Hematopoietic multipotent progenitor cell treated with erythropoietin and hydrocortisone succinate and interleukin-3 and kit ligand, for 15 days (in vitro differentiated cells): ENCODE measurements around the gene BORCS8.
"Not testable (repeated sequence)": the region's sequence is repeated elsewhere in the genome, so short reads cannot be mapped to it uniquely, and the experiment has no call there.

Experiments
- DNase-seq: peaks from one replicate; pipeline ENCODE4 v3.0.0-alpha.2; 2015; ENCODE audit warnings: low spot score

BORCS8 gene

DNA sequence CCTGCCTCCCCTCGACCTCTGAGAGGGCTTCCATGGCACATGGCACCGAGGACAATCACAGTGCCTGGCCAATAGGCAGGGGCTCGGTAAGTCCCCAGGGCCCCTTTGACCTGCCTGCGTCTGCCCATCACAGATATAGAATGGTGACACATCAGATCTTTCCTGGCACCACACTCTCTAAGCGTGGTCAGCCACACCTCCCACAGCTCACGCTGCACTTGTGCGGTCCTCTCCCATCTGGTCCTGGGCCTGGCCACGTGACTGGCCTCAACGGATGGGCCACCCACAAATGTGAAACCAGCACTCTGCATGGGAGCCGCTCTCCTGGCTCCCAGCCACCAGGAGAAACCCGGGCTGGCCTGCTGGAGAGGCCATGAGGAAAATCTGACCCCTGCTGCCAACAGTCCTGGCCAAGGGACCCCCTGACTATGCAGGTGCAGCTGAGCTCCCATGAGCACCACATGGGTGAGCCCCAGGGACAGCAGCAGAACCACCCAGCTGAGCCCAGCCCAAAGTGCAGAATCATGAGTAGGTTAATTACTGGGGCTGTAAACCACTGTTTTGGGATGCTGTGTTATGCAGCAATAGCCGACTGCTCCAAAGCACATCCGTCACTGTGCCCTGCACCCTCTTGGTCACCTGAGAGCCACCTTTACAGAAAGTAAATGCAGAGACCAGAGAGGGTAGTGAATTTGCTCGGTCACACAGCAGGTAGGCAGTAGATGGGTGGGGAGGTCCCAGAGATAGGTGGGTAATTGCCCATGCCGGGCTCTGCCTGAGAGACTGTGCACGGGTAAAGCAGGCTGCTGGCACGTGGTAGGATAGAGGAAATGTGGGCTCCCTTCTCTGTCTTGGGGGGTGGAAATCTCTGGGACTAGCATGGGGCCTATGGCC, 12.2 kb downstream of the BORCS8 start:
- no peak for DNase-seq

DNA sequence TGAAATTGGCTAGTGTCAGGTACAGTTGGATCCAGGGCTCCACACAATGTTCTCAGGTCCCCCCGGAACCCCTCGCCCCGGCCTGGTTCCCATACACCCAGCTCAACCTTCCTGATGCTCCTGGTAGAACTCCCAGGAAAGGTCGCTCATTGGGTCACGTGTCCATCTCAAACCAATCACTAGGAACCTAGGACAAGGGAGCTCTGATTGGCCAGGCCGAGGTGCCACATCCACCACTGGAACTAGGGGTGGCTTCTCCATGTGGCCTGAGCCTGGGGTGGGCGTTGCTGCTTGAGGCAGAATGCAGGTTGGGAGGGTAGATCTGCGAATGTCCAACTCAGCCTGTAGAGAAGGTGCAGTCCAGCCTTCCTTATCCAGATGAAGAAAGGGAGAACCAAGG, 15.0 kb downstream of the BORCS8 start:
- no peak for DNase-seq

DNA sequence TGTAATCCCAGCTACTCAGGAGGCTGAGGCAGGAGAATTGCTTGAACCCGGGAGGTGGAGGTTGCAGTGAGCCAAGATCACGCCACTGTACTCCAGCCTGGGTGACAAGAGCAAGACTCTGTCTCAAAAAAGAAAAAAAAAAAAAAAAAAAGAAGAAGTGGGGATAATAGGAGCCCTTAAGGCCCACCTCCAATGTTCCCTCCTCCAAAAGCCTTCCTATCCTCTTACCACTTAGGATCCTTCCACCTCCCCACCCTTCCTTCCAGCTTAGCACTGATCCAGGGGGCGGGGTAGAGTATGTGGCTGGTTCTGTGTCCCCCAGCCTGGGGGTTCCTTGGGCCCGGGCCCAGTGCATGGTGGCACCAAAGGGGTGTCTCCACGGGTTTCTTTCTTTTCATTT, 18.7 kb downstream of the BORCS8 start:
- not testable (repeated sequence) for DNase-seq

DNA sequence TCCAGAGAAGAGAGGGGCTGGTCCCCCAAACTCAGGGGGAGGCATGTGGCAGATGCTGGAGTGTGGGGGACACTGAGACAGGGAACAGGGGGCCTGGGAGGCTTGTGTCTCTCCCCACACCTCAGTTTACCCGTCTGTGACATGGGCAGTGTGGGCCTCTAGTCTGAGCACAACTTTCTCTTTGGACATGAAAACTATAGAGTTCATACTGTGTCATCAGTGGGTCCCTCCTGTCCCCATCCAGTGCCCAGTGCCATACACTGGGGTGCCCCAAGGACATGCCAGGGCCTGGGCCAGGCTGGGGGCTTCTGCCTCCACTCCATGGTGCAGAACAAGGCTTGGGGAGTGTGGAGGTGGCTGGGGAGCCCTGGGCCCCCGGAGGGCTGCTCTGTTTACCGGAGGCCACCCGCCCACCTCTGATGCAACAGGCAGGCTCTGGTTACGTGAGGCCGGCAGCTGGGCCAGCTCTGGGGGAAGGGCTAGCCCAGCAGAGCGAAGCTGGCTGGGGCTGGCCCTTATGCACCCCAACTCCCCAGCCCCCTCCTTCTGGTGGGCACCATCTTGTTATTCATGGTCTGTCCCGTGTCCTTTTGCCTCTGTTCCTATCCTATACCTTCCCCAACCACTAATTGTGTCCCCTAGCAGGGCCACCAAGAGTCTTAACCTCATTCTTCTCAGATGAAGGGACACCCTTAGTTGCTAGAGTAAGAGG, 20.0 kb downstream of the BORCS8 start:
- DNase-seq = no peak

GRCh38 chr19:19170873-19171672, 20.9 kb downstream of the BORCS8 start:
- no peak for DNase-seq

GRCh38 chr19:19170053-19170872, 21.7 kb downstream of the BORCS8 start, which contains the start of gene MEF2B:
MEF2B (minus strand) TSS chr19:19170263; CDS start chr19:19150735, 19,528 bp downstream.
- peak; percentile 80 for DNase-seq

- no peak for DNase-seq
Measured at GRCh38 chr19:19169236-19170052, 22.5 kb downstream of the BORCS8 start.

DNA sequence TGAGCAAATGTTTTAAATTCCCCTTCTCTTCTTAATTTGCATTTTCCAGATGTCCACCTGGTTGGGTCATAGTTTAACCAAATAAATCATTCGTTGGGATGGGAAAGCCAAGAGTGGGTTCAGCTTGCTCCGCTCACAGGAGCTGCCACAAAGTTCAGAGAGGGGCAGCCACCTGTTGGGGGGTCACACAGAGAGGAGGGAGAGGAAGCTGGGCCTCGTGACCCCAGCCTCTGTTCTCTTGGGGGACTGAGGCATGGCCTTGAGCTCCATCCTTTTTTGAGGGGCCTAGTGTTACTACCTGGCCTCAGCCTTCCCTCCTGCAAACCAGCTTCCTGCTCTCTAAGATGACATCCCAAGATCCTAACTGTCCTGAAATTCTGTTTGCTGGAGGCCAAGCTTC, 24.3 kb downstream of the BORCS8 start:
- DNase-seq = no peak

DNA sequence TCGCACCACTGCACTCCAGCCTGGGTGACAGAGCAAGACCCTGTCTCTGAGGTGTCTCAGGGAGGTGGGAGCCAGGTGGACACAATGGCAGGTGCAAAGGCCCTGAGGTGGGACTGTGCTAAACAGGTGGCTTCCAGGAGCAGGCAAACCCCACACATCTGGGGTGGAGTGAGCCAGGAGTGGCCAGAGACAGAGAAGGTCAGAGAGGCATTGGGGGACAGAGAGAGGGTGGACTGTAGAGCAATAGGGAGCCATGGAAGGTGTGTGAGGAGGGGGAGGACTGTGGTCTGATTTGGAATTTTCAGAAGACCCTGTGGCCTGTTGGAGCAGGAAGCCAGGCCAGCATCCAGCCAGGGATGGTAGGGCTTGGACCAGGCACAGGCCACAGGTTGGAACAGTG, 26.6 kb downstream of the BORCS8 start:
- no peak for DNase-seq

- DNase-seq = no peak
Measured at GRCh38 chr19:19162495-19162894, 29.5 kb downstream of the BORCS8 start.

DNA sequence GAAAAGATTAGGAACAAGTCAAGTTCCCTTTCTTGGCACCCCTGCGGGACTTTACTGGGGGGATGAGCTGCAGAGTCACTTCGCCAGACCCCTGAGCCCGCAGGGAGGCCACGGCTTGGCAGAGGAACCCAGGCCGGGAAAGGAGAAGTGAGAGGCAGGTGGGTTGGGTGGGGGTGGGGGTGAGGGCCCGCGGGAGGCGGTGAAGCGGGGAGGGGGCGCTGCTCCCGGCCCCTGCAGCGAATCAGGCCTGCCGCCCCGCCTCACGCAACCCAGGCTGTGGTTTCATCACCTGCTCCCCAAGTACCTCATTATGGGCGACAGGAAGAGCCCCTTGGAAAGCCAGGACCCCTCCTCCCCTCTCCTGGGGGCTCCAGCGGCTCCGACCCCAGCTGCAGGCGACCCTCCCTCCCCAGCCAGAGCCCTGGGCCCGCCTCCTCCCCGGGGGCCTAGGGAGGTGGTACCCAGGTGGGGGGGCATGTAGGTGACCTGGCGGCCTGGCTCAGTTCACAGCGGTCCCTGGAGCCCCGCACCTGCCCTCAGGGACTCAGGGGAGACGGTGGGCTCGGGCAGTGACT, 31.4 kb downstream of the BORCS8 start:
- DNase-seq = no peak

DNA sequence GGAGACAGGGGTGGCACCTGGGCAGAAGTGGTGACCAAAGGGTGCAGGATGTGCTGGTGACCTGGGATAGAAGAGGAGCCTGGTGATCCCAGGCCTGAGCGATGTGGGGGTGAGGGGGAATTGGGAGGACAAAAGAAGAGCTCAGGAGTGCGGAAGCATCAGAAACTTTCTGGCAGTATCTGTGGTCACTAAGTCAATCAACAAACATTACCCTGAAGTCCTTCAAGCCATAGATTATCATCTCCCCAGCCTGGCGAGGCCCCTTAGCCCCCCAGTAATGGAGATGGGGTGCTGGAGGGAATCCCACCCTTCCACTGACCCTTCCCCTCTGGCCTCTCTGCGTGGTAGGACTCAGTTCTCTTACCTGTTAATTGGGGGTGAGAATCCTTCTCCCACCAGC, 32.4 kb downstream of the BORCS8 start:
- DNase-seq = no peak

GRCh38 chr19:19157808-19158207, 34.1 kb downstream of the BORCS8 start:
- DNase-seq = no peak

- DNase-seq = no peak
Measured at GRCh38 chr19:19155495-19156219, 36.3 kb downstream of the BORCS8 start.

DNA sequence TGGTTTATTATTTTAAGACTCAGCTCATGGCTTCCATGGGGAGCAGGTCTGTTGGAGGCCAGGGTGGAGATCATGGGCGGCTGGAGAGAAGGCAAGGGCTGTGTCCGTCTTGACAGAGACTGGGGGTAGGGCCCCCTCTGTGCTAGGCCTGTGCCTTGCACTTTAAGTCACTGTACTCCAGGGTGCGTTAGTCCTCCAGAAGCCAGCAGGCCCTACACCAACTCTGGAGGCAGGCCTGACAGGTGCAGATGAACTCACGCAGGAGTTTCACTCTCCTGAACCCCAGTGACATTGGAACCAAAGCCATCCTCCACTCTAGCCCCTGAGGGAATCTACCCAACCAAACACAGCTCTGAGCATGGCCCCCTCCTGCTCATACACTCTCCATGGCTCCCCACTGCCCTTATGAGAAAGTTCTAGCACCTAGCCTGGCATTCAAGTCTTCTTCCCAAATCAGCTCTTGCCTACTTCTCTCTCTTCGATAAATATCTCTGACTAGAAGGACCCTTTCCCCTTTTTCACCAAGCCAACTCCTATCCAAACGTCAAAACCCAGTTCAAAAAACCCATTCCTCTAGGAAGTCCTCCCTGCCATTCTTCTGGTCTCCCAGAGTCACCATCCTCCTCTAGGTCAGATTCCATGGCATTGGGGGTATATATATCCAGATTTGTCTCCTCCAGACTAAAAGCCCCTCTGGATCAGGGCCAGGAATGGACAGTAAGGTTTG, 37.0 kb downstream of the BORCS8 start:
- DNase-seq = no peak

DNA sequence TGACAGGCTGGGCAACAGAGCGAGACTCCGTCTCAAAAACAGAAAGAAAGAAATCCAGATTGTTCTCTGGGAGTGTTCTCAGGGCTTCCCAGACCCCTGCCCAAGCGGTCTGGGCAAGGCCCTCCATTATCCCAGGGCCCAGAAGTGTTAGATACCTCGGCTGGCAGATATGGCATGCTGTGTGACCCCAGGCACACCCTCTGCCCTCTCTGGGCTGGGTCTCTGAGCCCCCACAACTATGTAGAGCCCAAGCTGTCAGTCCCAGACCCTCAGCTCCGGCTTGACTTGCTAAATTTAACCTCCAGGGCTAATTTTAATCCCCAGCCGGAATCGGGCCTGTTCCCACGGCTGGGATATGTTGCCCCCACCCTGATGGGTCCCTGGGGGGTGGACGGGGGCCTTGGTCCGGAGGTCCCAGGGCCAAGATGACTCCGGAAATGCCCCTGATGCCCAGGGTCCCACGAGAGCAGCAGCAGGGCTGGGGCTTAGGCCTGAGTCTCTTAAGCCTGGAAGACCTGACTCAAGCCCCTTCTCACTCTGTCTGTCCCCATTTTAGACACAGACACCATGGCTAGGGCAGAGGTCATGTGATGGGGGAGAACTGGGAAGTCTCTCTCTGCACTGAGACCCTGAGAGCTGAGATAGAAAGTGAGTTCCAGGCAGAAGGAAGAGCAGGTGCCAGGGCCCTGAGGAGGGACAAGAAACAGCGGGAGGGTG, 39.1 kb downstream of the BORCS8 start:
- no peak for DNase-seq

- DNase-seq = no peak
Measured at GRCh38 chr19:19151418-19151817, 40.5 kb downstream of the BORCS8 start.

DNA sequence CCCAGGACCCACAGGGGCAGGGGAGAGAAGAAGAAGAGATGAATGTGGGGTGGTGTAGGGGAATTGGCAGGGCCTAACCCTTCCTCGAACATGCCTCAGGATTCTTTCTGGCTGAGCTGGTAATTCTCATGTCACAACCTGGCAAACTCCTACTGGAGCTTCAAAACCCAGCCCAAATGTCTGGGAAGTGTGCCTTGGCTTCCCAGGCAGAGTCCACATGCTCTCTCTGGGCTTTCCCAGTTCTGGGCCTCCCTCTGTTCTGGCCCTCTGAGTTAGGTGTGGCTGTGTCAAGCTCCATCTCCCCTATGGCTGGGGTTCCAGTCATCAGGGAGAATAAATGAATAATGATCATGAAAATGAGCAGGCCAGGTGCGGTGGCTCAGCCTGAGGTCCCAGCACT, 42.5 kb downstream of the BORCS8 start:
- no peak for DNase-seq
